ENCODE measurements around the gene LTBP4.
"Not testable (repeated sequence)": the region's sequence is repeated elsewhere in the genome, so short reads cannot be mapped to it uniquely, and the experiment has no call there.

The LTBP4 gene

GRCh38 chr19:40612831-40613689 is 11.9 kb downstream of the LTBP4 start:
- peak; percentile 60 to 62 for DNase-seq

DNA sequence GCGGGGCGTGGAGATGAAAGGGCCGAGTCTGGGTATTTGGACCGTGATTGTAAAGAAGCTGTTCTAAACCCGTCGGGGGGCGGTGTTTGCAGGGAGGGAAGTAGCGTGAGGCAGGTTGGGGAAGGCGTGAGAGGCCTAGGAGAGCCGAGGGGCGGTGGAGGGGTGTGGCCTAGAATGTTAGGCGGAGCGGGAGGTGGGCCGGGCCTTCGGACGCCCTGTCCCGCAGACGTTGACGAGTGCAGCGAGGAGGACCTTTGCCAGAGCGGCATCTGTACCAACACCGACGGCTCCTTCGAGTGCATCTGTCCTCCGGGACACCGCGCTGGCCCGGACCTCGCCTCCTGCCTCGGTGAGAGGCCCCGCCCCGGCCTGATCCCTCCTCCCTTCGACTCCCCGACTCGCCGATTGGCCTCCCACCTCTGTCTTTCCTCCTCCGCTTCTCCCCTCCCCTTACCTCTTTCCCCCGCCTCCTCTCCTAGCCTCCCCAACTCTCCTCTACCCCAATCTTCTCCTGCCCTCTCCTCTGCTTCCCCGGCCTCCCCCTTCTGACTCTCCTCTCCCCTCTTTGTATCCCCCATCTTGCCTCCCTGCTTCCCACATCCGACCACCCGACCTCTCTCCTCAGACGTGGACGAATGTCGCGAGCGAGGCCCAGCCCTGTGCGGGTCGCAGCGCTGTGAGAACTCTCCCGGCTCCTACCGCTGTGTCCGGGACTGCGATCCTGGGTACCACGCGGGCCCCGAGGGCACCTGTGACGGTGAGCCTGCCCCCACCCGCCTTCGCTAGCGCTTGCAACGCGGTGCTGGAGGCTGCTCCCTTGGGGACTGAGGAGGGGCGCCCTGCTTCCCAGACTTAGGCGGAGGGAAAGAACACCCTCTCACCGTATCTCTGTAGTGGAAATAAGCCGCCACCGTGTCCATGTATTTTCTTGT is 12.8 kb downstream of the LTBP4 start:
- DNase-seq = peak; percentile 54 to 62

DNA sequence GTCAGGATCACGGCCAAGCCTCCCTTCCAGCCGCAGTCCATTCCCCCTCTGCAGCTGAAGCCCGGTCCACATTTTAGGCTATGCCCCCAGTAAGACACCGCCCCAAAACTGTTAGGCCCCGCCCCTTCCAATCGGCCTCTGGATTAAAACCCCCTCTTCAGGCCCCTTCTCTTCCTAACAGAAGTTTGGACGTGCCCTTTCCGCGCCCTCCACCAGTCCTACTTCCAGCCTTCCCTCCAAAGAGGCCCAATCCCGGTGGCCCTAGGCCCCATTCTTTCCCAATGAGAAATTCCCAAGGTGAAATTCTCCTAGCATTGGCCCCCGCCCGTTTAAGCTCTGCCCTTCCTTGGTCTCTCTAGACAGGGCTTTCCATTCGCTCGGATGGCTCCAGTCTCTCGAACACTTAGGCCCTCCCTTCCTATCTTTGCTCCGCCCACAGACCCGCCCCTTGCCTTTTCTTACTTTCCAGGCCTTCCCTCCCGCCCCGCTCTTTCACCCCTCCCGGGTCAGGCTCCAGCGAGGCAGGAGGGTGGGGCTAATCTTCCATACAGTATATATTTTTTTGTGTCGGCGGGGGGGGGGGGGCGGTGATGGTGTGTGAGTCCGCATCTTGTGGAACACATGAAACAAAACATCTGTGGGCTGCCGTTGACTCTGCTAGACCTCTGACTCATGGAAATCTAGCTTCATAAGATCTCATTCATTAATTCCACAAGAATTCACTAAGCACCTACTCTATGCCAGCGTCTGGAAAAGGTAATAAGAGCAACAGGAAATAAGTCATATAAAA is 13.6 kb downstream of the LTBP4 start:
- DNase-seq = peak; percentile 37 to 39

DNA sequence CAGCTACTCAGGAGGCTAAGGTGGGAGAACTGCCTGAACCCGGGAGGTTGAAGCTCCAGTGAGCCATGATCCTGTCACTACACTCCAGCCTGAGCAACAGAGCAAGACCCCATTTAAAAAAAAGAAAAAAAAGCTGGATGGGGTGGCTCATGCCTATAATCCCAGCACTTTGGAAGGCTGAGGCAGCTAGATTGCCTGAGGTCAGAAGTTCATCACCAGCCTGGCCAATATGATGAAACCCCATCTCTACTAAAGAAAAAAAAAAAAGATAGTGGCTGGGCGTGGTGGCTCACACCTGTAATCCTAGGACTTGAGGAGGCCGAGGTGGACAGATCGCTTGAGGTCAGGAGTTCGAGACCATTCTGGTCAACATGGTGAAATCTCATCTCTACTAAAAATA is 15.0 kb downstream of the LTBP4 start:
- DNase-seq = no peak

DNA sequence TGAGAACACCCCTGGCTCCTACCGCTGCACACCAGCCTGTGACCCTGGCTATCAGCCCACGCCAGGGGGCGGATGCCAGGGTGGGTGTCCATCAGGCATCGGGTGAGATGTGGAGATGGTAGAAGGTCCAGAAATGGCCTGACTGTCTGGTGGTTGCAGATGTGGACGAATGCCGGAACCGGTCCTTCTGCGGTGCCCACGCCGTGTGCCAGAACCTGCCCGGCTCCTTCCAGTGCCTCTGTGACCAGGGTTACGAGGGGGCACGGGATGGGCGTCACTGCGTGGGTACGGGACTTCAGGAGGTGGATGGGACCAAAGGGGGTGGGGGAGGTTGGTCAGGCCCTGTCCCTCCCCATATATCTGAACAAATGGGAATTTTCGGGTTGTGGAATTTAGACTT is 15.8 kb downstream of the LTBP4 start:
- no peak for DNase-seq

GRCh38 chr19:40617961-40618360 is 16.8 kb downstream of the LTBP4 start:
- no peak for DNase-seq

- DNase-seq = no peak
Measured at GRCh38 chr19:40619333-40620160, 18.4 kb downstream of the LTBP4 start.

- no peak for DNase-seq
Measured at GRCh38 chr19:40620161-40620485, 19.0 kb downstream of the LTBP4 start.

GRCh38 chr19:40621283-40621682 is 20.1 kb downstream of the LTBP4 start:
- no peak for DNase-seq

GRCh38 chr19:40621966-40622772 is 21.0 kb downstream of the LTBP4 start:
- no peak for DNase-seq

- DNase-seq = no peak
Measured at GRCh38 chr19:40622773-40623075, 21.6 kb downstream of the LTBP4 start.

DNA sequence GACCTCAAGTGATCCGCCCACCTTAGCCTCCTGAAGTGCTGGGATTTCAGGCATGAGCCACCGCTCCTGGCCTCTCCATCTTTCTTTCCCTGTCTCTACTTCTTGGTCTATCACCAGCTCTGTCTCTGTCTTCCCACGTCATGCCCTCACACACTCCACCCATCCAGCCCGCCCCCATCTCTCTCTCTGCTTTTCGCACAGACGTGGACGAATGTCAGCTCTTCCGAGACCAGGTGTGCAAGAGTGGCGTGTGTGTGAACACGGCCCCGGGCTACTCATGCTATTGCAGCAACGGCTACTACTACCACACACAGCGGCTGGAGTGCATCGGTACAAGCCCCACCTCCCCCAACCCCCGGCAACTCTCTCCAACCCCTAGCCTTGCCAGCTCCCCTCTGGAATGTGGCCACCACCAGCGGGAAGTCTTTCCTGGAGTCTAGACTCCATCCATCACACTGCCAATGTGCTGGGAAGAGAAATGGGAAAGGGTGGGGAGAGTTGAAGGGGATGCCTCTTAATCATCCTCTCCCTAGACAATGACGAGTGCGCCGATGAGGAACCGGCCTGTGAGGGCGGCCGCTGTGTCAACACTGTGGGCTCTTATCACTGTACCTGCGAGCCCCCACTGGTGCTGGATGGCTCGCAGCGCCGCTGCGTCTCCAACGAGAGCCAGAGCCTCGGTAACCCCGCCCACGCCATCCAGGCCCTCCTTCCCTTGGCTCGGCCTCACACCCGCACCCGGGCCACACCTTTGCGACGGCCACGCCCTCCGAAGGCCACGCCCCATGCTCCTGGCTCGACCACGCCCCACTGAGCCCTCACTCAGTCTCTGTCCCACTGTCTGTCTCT is 22.5 kb downstream of the LTBP4 start:
- DNase-seq = no peak

DNA sequence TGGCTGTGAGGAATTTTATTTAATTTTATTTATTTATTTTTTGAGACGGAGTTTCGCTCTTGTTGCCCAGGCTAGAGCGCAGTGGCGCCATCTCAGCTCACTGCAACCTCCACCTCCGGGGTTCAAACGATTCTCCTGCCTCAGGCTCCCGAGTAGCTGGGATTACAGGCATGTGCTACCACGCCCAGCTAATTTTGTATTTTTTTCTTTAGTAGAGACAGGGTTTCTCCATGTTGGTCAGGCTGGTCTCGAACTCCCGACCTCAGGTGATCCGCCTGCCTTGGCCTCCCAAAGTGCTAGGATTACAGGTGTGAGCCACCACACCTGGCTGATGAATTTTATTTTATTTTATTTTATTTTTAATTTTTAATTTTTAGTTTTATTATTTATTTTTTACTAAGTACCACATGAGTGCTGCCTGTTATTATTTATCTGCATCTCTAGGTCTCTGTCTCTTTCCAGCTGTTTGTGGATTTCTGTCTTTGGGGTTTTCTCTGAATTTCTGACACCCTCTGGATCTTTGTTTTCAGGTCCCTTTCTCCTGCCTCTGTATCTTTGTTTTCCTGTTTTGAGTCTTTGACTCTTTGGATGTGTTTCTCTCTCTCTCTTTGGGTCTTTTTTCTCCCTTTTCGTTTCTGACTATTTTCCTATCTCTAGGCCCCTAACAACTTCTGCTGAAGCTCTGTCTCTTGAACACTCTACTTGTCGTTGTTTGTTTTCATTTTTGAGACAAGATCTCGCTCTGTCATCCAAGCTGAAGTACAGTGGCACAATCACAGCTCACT is 23.4 kb downstream of the LTBP4 start:
- DNase-seq = not testable (repeated sequence)

- peak; percentile 17 to 64 for DNase-seq
Measured at GRCh38 chr19:40625406-40626120, 24.4 kb downstream of the LTBP4 start.

GRCh38 chr19:40626918-40627317 is 25.7 kb downstream of the LTBP4 start:
- no peak for DNase-seq

DNA sequence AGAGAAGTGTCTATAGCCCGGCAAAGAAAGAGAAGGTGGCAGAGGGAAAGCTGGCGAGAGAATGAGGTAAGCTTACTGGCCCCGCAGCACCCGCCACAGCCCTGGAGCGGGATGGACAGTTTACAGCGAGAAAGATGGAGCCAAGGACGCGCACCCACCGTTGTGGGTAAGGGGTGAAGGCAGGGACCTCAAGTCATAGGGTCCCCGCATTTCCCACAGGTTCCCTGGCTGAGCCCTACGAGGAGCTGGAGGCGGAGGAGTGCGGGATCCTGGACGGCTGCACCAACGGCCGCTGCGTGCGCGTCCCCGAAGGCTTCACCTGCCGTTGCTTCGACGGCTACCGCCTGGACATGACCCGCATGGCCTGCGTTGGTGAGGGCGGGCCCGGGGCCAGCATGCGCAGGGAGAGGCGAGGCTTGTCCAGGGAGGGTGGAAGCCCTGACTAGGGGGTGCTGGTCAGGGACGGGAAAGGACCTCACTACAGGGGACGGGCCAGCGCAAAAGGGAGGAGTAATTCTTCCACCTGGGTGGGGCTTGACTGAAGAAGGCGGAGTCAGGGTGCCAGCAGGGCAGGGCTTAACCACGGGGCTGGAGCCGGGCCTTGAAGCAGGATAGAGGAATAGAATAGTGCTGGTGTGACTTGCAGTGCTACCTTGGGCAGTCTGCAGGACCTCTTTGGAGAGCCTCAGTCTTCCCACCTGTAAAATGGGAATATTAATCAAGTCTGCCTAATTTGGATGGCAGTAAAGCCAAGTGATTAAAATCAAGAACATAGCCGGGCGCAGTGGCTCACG is 26.5 kb downstream of the LTBP4 start:
- DNase-seq = no peak

DNA sequence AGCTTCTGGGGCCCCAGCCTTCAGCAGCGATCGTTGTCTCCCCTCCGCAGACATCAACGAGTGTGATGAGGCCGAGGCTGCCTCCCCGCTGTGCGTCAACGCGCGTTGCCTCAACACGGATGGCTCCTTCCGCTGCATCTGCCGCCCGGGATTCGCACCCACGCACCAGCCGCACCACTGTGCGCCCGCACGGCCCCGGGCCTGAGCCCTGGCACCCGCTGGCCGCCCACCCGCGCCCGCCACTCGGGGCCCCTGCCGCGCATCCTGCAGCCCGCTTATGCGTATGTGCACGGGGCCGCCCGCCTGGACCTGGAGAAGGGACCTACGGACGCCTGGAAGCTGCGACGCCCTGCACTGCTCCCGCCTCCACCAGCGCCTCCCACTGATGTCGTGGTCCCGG is 28.2 kb downstream of the LTBP4 start:
- DNase-seq = no peak

Data from inflammatory macrophage (primary cell).